Activated T-helper 1 cell treated with anti-CD3 and anti-CD28 coated beads, Interleukin-12 subunit alpha, Interleukin-12 subunit beta, Interleukin-2, Interleukin-4 antibody, amounts not matched to agents 30 ng/mL and 10 ng/mL and 1 ng/mL, durations not matched to agents 14 hours and 24 hours and 36 hours (primary cell): Measurements from ENCODE around the gene SLC5A1. TPM values are rescaled to one million over a fixed set of nuclear protein-coding genes. Genes with fewer than 3 reads are reported as not detected.
A peak's percentile ranks its signal among the peaks of the same experiment; 100 is the strongest.
"Not testable (repeated sequence)": the region's sequence is repeated elsewhere in the genome, so short reads cannot be mapped to it uniquely, and the experiment has no call there.

ENCODE experiments used
- DNase-seq: peaks from one replicate; pipeline ENCODE4 v3.0.0; 2021; ENCODE audit warnings: low spot score
- H3K27ac Mint-ChIP-seq: one replicate; pipeline ENCODE4 v1.8.0; 2021; ENCODE audit warnings: mild to moderate bottlenecking, mixed read lengths
- H3K27me3 Mint-ChIP-seq: one replicate; pipeline ENCODE4 v1.8.0; 2022; ENCODE audit warnings: mild to moderate bottlenecking, moderate library complexity, mixed read lengths; ENCODE audit not compliant: insufficient read depth
- H3K36me3 Mint-ChIP-seq: one replicate; pipeline ENCODE4 v1.8.0; 2021; ENCODE audit warnings: low read depth, mixed read lengths
- H3K4me1 Mint-ChIP-seq: one replicate; pipeline ENCODE4 v1.8.0; 2021; ENCODE audit warnings: low read depth, mixed read lengths
- H3K4me3 Mint-ChIP-seq: one replicate; pipeline ENCODE4 v1.8.0; 2021; ENCODE audit warnings: mild to moderate bottlenecking, moderate library complexity, mixed read lengths
- H3K9me3 Mint-ChIP-seq: one replicate; pipeline ENCODE4 v1.8.0; 2021; ENCODE audit warnings: mixed read lengths
- intact Hi-C: fragments of 100-400 bp; cut with micrococcal nuclease; formaldehyde crosslinking; loops from one replicate; pipeline ENCODE4 v1.15.1; 2024
- total RNA-seq: library from RNA; stranded (reverse); gene quantifications from 2 replicates; pipeline ENCODE4 v1.2.3, GENCODE V29; 2022

SLC5A1 gene
- total RNA-seq, 1 donor from 2014 or later, result not detected

GRCh38 chr22:32119568-32120235 lies 76.6 kb downstream of the SLC5A1 start:
- Mint-ChIP-seq H3K27ac (no peak overlapping the region), H3K27me3 (peaks cover 5% of the 10 kb centered on the region), H3K9me3 (no peaks in the 10 kb centered on the region), H3K4me3 (no peak overlapping the region), H3K36me3 (no peaks in the 10 kb centered on the region), H3K4me1 (no peaks in the 10 kb centered on the region)
- intact Hi-C loops, result no loop called here
- no peak for DNase-seq

- Mint-ChIP-seq H3K9me3 (no peaks in the 10 kb centered on the region), H3K36me3 (no peaks in the 10 kb centered on the region)
- DNase-seq, result no peak
Observed at GRCh38 chr22:32120603-32121002, 77.5 kb downstream of the SLC5A1 start.

GRCh38 chr22:32122899-32123298 lies 79.8 kb downstream of the SLC5A1 start:
- Mint-ChIP-seq H3K36me3 (no peaks in the 10 kb centered on the region), H3K27me3 (no peaks in the 10 kb centered on the region), H3K9me3 (no peaks in the 10 kb centered on the region), H3K27ac (no peak overlapping the region), H3K4me1 (no peaks in the 10 kb centered on the region), H3K4me3 (no peak overlapping the region)
- no peak for DNase-seq
- intact Hi-C loops, result no loop called here

More at GRCh38 chr22:32120603-32121002, 77.5 kb downstream of the SLC5A1 start:
- Mint-ChIP-seq H3K4me3 (no peak overlapping the region), H3K27me3 (peaks cover 5% of the 10 kb centered on the region), H3K27ac (no peak overlapping the region), H3K4me1 (no peaks in the 10 kb centered on the region)
- intact Hi-C loops, result no loop called here

- Mint-ChIP-seq H3K36me3 (no peaks in the 10 kb centered on the region), H3K4me3 (no peak overlapping the region), H3K27ac (no peak overlapping the region), H3K4me1 (no peaks in the 10 kb centered on the region), H3K27me3 (peaks cover 3% of the 10 kb centered on the region), H3K9me3 (no peaks in the 10 kb centered on the region)
- no peak for DNase-seq
- intact Hi-C loops, result no loop called here
Observed at GRCh38 chr22:32123657-32124056, 80.6 kb downstream of the SLC5A1 start.

- H3K4me3 Mint-ChIP-seq, result no peak overlapping the region
- intact Hi-C loops, result no loop called here
- peaks cover 3% of the 10 kb centered on the region for H3K27me3 Mint-ChIP-seq
- no peaks in the 10 kb centered on the region for H3K9me3 Mint-ChIP-seq
- no peak overlapping the region for H3K27ac Mint-ChIP-seq
- peaks cover 5% of the 10 kb centered on the region for H3K4me1 Mint-ChIP-seq
- DNase-seq, result no peak
- H3K36me3 Mint-ChIP-seq, result no peaks in the 10 kb centered on the region
Observed at GRCh38 chr22:32127904-32128303, 84.8 kb downstream of the SLC5A1 start.

- intact Hi-C loops, result no loop called here
- H3K4me1 Mint-ChIP-seq, result peaks cover 5% of the 10 kb centered on the region
- peaks cover 3% of the 10 kb centered on the region for H3K27me3 Mint-ChIP-seq
- H3K9me3 Mint-ChIP-seq, result no peaks in the 10 kb centered on the region
- no peak overlapping the region for H3K4me3 Mint-ChIP-seq
- no peaks in the 10 kb centered on the region for H3K36me3 Mint-ChIP-seq
- H3K27ac Mint-ChIP-seq, result no peak overlapping the region
- no peak for DNase-seq
Observed at GRCh38 chr22:32130464-32130863, 87.4 kb downstream of the SLC5A1 start.

GRCh38 chr22:32132126-32132525 lies 89.1 kb downstream of the SLC5A1 start:
- Mint-ChIP-seq H3K4me3 (no peak overlapping the region), H3K27me3 (peaks cover 3% of the 10 kb centered on the region), H3K4me1 (peaks cover 16% of the 10 kb centered on the region), H3K36me3 (no peaks in the 10 kb centered on the region), H3K27ac (no peak overlapping the region), H3K9me3 (no peaks in the 10 kb centered on the region)
- no peak for DNase-seq
- intact Hi-C loops, result no loop called here

- H3K36me3 Mint-ChIP-seq, result no peaks in the 10 kb centered on the region
- intact Hi-C loops, result no loop called here
- no peak overlapping the region for H3K4me3 Mint-ChIP-seq
- peaks cover 3% of the 10 kb centered on the region for H3K27me3 Mint-ChIP-seq
- H3K27ac Mint-ChIP-seq, result no peak overlapping the region
- H3K9me3 Mint-ChIP-seq, result no peaks in the 10 kb centered on the region
- peaks cover 22% of the 10 kb centered on the region for H3K4me1 Mint-ChIP-seq
- no peak for DNase-seq
Observed at GRCh38 chr22:32132783-32133182, 89.7 kb downstream of the SLC5A1 start.

- H3K36me3 Mint-ChIP-seq, H3K9me3 Mint-ChIP-seq, H3K27ac Mint-ChIP-seq, DNase-seq, H3K4me3 Mint-ChIP-seq, intact Hi-C loops, H3K27me3 Mint-ChIP-seq: not testable (repeated sequence)
- H3K4me1 Mint-ChIP-seq, result peaks cover 30% of the 10 kb centered on the region
Observed at GRCh38 chr22:32134796-32135195, 91.7 kb downstream of the SLC5A1 start.

GRCh38 chr22:32135958-32136357 lies 92.9 kb downstream of the SLC5A1 start:
- H3K27me3 Mint-ChIP-seq, DNase-seq, H3K27ac Mint-ChIP-seq, H3K9me3 Mint-ChIP-seq, intact Hi-C loops, H3K36me3 Mint-ChIP-seq: not testable (repeated sequence)
- H3K4me1 Mint-ChIP-seq, result peaks cover 30% of the 10 kb centered on the region
- peak overlapping the region; percentile 50 for H3K4me3 Mint-ChIP-seq

- H3K4me3 Mint-ChIP-seq, result not testable (repeated sequence)
Observed at GRCh38 chr22:32136881-32137280, 93.8 kb downstream of the SLC5A1 start.

GRCh38 chr22:32137731-32138324 lies 94.8 kb downstream of the SLC5A1 start:
- Mint-ChIP-seq H3K4me1 (peaks cover 43% of the 10 kb centered on the region), H3K4me3 (peak overlapping the region; percentile 70), H3K27ac (peak overlapping the region; percentile 75)
- not testable (repeated sequence) for H3K9me3 Mint-ChIP-seq, H3K27me3 Mint-ChIP-seq, H3K36me3 Mint-ChIP-seq
- peak; percentile 77 for DNase-seq
- intact Hi-C loops, result loop anchor here (1.0 kb wide), 4 partner anchors 128 to 336 kb away; partner anchors contain the start of genes FBXO7, RTCB and YWHAH

More at GRCh38 chr22:32136881-32137280, 93.8 kb downstream of the SLC5A1 start:
- H3K27ac Mint-ChIP-seq, H3K36me3 Mint-ChIP-seq, intact Hi-C loops, H3K27me3 Mint-ChIP-seq, DNase-seq, H3K9me3 Mint-ChIP-seq: not testable (repeated sequence)
- H3K4me1 Mint-ChIP-seq, result peaks cover 33% of the 10 kb centered on the region

- H3K4me1 Mint-ChIP-seq, result peaks cover 50% of the 10 kb centered on the region
- not testable (repeated sequence) for H3K27ac Mint-ChIP-seq
Observed at GRCh38 chr22:32138576-32138975, 95.5 kb downstream of the SLC5A1 start.

More at GRCh38 chr22:32138576-32138975, 95.5 kb downstream of the SLC5A1 start:
- H3K9me3 Mint-ChIP-seq, H3K27me3 Mint-ChIP-seq, DNase-seq, H3K36me3 Mint-ChIP-seq: not testable (repeated sequence)
- H3K4me3 Mint-ChIP-seq, result peak overlapping the region; percentile 70
- intact Hi-C loops, result loop anchor here (1.0 kb wide), 4 partner anchors 128 to 336 kb away; partner anchors contain the start of genes FBXO7, RTCB and YWHAH
